ENCODE data around the gene CDH23.

The CDH23 gene

GRCh38 chr10:71435571-71436267, 39.0 kb downstream of the CDH23 start:
- TF ChIP-seq CTCF (IDR thresholded peaks at IDR 0.05) = no peak
- TF ChIP-seq ZFX (IDR thresholded peaks at IDR 0.05; ENCODE audit: borderline replicate concordance) = no peak

GRCh38 chr10:71436268-71437125, 39.8 kb downstream of the CDH23 start:
- no peak overlapping the region for H3K27ac ChIP-seq
- TF ChIP-seq ZFX (IDR thresholded peaks at IDR 0.05; ENCODE audit: borderline replicate concordance) = no peak

More at GRCh38 chr10:71435571-71436267, 39.0 kb downstream of the CDH23 start:
- no peak overlapping the region for H3K27ac ChIP-seq

- no peak for TF ChIP-seq ZFX (IDR thresholded peaks at IDR 0.05; ENCODE audit: borderline replicate concordance)
- no peak for TF ChIP-seq CTCF (IDR thresholded peaks at IDR 0.05)
- no peak overlapping the region for H3K27ac ChIP-seq
Measured at GRCh38 chr10:71437537-71438092, 40.9 kb downstream of the CDH23 start.

- TF ChIP-seq ZFX (IDR thresholded peaks at IDR 0.05; ENCODE audit: borderline replicate concordance) = no peak
- TF ChIP-seq CTCF (IDR thresholded peaks at IDR 0.05) = no peak
- H3K27ac ChIP-seq = no peak overlapping the region
Measured at GRCh38 chr10:71438761-71439160, 42.0 kb downstream of the CDH23 start.

GRCh38 chr10:71439670-71440425, 43.1 kb downstream of the CDH23 start:
- no peak overlapping the region for H3K27ac ChIP-seq
- TF ChIP-seq ZFX (IDR thresholded peaks at IDR 0.05; ENCODE audit: borderline replicate concordance) = no peak
- no peak for TF ChIP-seq CTCF (IDR thresholded peaks at IDR 0.05)

- no peak for TF ChIP-seq ZFX (IDR thresholded peaks at IDR 0.05; ENCODE audit: borderline replicate concordance)
- no peak for TF ChIP-seq CTCF (IDR thresholded peaks at IDR 0.05)
- no peak overlapping the region for H3K27ac ChIP-seq
Measured at GRCh38 chr10:71440506-71441035, 43.9 kb downstream of the CDH23 start.

GRCh38 chr10:71442000-71442399, 45.3 kb downstream of the CDH23 start:
- H3K27ac ChIP-seq = no peak overlapping the region
- TF ChIP-seq CTCF (IDR thresholded peaks at IDR 0.05) (no peak), ZFX (IDR thresholded peaks at IDR 0.05; ENCODE audit: borderline replicate concordance) (no peak)

All from 22Rv1 (cell line).